NCI-H82 treated with DMSO at 0.1 percent for 48 hours (cell line): ENCODE data around the gene DCUN1D2.

Source experiments
- DNase-seq: peaks from one replicate; lab custom pipeline; 2025; ENCODE audit not compliant: unreplicated experiment; lab: John Stamatoyannopoulos, UW

DCUN1D2 gene

DNA sequence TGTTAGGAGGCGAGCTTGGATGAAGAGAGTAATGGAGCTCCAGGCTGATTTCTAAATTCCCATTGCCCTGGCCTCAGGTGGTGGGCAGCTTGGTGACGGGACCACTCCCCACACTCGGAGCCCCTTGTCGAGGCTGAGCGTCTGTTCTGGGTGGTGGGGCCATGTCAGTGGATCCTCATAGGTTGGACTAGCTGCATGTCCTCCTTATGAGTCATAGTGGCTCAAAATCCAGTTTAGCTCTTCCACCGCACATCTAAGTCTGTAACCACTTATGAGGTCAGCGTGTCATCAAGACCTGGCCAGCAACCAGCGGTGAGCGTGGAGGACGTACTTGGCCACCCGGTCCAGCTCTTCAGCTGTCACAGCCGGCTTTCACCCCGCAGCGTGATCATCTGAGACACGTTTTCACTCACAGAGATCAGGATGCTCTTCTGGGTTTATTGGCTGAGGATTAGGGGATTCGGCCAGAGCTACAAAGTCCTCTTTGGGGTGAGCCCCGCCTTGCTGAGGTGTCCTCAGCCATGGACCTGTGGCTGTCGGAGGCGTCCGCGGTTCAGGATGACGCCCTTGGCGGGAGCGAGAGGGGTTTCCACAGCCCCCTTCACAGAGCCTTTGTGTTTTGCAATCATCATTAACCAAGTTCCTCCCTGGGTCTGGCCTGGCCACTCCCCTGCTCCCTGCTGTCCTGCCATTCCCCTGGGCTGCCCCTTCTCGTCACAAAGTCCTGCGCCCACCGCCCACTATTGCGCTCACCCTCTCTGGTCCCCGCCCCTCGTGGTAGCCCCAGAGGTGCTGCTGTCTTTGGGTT lies 79.1 kb downstream of the DCUN1D2 start:
- DNase-seq: no peak

DNA sequence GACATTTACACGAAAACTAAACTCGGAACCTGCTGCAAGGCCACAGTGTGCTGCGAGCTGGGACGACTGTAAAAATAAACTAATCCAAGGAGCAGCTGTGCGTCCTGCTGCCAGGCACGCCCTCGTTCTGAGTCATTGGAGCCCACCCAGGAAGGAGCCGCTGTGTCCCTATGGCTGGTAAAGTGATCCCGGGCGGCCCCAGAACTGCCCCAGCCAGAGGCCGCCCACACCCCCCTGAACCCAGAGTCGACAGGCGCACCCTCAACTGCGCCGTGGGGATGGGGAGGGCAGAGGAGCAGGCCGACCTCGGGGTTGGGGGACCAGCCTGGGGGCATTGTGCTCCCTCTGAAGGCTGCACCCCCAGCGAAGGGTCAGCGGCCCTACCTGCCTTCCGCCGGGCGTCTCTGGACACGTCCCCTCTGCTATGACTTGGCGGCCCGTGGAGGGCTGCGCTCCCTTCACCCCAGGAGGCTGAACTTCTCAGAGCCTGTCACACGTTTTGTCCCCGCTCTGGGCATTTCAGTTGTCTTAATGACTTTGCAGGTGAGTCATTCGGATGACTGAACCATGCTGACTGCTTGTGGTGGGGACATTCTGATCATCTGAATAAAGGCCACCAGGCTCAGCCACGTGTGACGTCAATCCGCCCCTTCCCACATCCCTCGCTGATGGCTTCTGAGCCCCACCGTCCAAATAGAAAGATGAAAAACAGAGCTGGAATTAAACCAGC lies 79.9 kb downstream of the DCUN1D2 start:
- DNase-seq: no peak

DNA sequence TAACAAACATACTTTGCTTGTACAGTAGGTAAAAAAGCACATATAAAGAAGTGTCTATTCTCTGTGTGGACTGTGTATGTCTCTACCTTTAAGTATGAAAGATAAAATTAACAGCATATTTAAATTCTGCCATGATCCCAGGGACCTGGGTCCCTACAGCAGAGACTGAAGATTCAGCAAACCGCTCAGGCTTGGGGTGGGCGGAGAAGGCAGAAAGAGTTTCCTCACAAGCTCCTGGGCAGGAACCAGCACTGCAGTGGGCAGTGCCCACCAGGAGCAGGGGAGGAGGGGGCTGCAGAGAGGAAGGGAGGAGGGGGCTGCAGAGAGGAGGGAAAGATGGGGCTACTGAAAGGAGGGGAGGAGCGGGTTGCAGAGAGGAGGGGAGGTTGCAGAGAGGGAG lies 81.9 kb downstream of the DCUN1D2 start:
- DNase-seq: no peak

DNA sequence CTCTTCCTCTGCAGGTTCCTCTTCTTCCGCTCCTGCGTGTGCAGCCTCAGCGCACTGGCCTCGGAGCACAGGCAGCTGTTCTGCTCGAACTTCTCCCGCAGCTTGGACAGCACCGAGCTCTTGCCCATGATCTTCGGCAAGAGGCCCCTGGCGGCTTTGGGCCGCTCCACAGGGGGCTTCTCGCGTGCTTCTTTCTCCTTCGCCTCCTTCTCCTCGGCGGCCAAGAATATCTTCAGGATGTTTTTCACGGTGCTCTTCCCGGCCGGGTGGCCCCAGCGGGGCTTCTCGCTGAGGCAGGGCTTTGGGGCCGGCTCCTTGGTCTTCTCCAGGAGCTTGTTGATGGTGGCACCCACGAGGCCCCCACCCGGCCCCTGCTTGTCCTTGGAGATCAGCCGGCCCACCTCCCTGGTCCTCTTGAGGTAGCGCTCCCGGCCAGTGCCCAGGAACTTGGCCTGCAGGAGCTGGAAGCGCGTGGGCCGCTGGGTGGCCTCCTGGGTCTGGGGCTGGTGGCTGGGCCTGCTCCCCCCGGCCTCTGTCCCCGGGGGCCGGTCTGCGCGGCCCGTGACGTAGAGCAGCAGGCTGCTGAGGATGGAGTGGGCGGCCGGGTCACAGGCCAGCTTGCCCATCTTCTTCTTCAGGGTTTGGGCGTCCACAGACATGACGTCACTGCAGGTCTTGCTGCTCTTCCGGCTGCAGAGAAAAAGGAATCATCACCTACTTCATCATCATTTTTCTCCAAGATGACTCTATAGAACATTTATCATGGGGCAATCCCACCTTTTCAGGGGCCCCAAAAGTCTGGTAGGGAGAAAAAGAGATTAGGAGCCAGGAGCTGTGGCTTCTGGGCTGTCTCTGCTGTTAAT lies 82.7 kb downstream of the DCUN1D2 start:
- no peak for DNase-seq

DNA sequence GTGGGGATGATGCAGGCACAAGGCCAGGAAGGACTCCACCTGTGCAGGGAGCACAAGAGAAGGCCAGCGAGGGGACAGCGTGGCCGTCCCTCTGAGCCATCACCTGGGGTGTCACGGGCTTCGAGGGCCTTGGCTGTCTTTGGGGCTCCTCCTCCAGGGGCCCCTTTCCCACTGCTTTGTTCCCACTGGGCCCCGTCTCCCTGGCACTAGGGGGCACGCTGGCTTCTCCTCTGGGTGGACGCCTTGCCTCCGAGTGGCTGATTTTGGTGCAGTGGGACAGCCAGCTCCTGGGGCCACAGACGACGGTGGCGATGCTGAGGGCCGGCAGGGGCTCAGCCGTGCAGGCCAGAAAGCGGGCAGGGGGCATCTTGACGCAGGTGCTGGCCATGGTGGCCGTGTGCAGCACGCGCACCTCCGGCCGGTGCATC lies 83.4 kb downstream of the DCUN1D2 start:
- no peak for DNase-seq

DNA sequence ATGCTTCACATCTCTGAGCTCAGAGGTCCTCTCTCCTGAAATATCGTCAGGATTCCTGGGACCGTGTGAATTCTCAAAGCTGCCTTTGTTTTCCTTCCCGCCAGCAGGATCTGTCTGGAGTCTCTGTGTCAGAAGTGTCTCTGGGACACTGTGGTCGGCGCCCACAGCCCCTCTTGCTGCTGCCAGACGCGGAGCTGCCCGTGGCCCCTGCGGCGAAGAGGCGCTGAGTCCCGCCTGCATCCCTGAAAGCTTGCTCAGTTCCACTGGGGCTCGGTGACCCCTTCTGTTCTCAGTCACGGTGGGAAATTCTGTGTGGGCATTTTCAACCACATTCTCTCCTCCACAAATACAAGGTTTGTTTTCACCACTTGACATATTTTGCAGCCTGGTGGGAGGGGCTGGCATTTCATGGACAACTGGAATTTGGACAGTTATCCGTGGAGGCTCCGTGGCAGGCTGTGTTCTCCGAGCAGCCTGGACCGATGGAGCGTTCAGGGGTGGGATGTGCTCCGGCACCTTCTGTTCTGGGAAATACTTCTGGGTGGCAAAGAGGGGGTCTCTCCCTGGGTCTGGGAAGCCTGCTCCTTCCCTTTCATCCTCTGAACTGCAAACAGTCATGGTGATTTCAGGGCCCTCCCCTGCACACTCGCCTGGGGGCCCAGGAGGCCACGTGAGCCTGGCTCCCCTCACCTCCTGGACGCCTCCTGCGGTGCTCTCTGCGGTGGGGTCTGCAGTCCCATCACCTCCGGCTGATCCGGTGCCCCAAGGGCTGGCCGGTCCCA lies 84.0 kb downstream of the DCUN1D2 start:
- no peak for DNase-seq
